Stimulated activated CD4-positive, alpha-beta T cell treated with anti-CD3 and anti-CD28 coated beads, Interleukin-4, amount 100 ng/mL, for 24 hours (primary cell): ENCODE data around the gene GATA2.

Source experiments
- DNase-seq: peaks from one replicate; pipeline ENCODE4 v3.0.0-alpha.2; 2020

The GATA2 gene

GRCh38 chr3:128471720-128472119 lies 21.3 kb downstream of the GATA2 start:
- DNase-seq: no peak

GRCh38 chr3:128471110-128471509 lies 21.9 kb downstream of the GATA2 start:
- DNase-seq: no peak

DNA sequence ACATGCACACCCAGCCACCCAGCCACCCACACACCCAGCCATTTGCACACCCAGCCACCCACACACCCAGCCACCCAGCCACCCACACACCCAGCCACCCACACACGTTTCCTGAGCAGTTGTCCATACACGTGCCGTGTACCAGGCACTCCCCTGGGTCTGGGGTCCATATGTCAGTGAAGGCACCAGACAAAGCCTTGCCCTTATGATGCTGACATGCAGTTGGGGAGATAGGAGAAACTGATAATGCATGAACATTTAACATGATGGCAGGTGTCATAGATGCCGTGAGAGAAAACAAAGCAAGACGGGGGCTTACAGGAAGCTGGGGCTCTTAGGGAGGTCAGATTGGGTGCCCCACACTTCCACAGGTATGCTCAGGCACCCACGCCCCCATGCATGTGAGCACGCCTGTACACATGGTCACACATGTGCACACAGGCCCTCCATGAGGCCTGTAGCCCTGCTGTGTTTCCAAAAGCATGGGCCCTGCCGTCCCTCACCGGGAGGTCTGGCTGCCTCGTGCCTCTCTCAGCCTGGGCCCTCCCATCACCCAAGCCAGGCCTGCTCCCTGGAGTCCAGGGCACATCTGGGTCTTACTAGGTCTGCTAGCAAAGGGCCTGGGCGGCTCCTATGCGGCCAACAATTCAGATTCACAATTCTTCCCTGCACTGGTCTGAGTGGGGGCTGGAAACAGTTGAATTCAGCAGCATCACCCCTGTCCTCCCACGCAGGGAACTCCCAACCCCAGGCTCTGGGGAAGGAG lies 22.7 kb downstream of the GATA2 start:
- no peak for DNase-seq

DNA sequence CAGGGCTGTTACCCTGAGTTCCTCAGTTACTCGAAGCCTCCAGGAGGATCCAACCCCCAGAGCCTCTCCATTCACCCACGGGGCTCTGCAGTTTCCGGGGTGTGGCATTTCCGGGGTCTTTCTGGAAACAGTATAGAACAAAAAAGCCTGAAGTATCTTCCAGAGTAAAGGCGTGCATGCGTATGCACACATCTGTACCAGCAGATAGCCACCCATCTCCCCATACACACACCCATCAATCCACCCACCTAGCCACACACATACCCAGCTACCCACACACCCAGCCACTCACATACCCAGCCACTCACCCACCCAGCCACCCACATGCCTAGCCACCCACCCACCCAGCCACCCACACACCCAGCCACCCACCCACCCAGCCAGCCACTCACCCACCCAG lies 23.4 kb downstream of the GATA2 start:
- no peak for DNase-seq

GRCh38 chr3:128468791-128469527 lies 24.0 kb downstream of the GATA2 start:
- DNase-seq: no peak

DNA sequence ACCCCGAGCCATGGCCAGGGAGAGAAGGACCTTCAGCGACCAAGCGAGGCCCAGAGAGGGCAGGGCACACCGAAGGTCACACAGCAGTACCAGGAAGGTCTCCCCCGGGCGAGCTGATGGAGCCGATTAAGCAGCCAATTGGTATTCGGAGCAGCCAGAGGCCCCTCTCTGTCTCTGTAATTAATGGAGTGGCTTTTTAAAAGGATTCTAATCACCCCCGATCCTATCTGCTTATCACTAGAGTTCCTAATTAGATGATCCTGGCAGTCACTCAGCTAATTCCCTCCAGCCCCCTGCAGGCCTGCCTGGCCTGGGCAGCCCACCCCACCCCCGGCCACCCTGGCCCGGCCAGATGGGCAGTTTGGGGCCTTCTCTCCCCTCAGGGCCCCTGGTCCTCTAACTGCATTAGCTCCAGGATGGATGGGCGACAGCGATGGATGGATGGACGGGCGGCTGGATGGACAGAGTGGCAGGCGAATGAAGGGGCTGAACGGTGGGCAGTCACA lies 24.7 kb downstream of the GATA2 start:
- DNase-seq: no peak

- DNase-seq: peak; percentile 39
Observed at GRCh38 chr3:128466840-128467541, 26.0 kb downstream of the GATA2 start, which contains the start of gene DNAJB8. TSS of gene DNAJB8 (minus strand) at chr3:128466890. CDS start at chr3:128463245, 3,645 bp downstream.

GRCh38 chr3:128464702-128465101 lies 28.3 kb downstream of the GATA2 start:
- no peak for DNase-seq

DNA sequence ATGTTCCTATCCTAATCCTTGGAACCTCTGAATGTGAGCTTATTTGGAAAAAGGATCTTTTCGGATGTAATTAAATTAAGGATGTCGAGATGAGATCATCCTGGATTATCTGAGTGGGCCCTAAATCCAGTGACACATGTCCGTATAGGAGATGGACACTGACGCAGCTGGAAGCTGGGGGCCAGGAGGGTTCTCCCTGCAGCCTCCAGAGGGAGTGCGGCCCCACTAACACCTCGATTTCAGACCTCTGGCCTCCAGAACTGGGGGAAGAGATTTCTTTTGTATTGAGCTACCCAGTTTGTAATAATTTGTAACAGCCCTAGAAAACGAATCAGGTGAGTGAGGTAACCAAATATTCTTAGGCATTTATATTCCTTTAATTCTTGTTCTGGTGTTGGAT lies 28.8 kb downstream of the GATA2 start:
- no peak for DNase-seq

DNA sequence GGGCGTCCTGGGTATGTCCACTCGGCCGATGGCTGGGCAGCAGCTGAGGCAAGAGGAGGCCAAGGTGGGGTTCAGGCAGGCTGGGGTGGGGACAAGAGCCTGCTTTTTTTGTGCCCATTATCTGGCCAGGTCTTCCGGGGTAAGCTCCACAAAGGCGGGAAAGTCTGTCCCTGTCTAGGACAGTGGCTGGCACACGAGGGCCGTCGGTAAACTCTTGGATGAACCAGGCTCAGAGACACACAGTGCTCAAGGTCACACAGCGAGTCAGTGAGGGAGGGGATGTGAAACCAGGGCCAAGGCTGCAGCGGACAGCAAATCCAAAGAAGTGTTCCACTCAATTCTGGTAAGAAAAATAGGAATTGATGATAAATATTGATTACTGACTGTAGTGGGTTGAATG lies 29.2 kb downstream of the GATA2 start:
- no peak for DNase-seq

DNA sequence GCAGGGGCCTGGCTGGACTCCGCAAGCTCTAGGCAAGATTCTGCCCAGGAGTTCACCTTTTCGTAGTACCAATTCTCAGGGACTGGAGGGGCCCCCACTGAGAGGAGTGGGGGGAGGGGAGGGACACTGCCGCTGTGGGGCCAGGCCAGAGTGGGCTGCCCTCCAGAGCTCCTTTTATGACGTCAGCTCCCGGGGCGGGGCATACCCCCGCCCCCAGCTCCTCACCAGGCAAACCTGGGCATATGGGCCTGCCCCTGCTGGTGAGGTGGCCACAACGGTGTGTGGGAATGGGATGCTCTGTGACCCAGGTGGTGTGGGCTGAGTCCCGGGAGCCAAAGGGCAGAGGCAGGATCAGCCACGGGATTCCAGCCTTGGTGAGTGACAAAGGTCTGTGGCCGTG lies 29.6 kb downstream of the GATA2 start:
- DNase-seq: no peak

GRCh38 chr3:128462931-128463330 lies 30.1 kb downstream of the GATA2 start:
- no peak for DNase-seq

DNA sequence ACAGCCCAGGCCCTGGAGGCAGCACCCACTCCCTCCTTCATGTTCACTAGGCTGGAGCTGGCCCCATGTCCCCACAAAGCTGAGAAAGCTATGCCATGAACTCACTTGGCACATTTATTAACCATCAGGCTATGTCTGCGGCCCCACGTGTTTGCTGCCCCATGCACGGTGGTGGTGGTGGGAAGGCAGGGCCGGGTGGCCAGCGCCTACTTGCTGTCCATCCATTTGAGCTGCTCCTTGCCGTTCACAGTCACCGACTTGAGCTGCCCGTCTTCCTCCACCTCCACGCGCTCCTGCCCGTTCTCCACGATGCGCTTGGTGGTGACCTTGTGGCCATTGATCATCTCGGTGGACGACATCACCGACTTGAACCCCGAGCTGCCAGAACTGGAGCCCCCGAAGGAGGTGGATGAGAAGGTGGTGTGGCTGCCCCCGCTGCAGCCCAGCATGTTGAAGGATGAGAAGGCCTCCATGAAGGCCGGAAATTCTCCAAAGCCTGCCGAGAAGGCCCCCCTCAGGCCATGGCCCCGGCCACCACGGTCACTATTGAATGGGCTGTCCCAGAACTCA lies 30.6 kb downstream of the GATA2 start:
- no peak for DNase-seq

DNA sequence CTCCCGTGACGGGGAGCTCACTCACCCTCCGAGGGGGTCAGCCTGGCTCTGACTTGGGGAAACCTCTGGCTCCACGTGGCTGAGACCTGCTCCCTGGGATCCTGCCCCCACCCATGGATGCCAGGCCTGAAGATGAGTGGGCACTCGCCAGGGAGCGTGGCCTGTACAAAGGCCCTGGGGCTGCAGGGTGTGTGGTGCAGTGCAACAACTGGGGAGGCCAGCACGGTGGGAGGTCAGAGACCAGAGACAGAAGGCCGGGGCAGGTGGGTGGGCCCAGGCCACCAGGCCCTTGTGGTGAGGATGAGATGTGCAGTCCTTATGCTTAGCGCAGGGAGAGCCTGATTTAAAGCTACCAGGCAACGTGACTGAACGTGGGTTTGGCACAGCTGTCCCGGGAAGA lies 31.3 kb downstream of the GATA2 start:
- no peak for DNase-seq

- no peak for DNase-seq
Observed at GRCh38 chr3:128459461-128459820, 33.6 kb downstream of the GATA2 start.

DNA sequence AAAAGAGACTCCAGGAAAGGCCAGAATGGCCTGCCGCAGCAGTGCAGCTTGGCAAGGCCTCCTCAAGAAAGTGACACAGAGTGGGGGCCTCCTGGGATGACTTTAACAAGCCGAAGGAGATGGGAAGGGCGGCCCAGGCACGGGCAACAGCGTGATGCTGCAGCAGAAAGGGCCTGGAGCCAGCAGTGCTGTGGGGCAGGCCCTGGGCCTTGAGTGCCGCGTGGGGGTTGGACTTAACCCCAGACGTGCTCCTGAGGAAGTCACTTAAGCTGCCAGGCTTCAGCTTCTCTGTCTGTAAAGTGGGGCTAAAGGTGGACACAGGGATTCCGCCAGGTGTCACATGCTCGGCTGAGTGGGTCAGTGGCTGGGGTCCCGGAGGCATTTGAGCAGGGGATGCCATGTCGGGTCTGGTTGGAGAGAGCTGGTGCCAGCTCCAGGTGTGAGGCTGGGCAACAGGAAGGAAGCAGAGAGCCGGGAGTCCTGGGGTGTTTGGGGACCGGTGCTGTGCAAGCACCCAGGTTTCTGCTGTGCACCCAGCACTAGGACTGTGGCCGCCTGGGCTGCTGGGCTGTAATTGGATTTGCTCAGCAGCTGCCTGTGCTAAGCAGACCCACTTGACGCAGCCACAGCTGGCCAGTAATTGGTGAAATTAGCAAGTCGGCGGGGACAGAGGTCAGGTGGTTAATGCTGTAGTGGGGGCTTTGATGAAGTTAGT lies 34.1 kb downstream of the GATA2 start:
- DNase-seq: no peak

- DNase-seq: no peak
Observed at GRCh38 chr3:128457937-128458336, 35.1 kb downstream of the GATA2 start.

DNA sequence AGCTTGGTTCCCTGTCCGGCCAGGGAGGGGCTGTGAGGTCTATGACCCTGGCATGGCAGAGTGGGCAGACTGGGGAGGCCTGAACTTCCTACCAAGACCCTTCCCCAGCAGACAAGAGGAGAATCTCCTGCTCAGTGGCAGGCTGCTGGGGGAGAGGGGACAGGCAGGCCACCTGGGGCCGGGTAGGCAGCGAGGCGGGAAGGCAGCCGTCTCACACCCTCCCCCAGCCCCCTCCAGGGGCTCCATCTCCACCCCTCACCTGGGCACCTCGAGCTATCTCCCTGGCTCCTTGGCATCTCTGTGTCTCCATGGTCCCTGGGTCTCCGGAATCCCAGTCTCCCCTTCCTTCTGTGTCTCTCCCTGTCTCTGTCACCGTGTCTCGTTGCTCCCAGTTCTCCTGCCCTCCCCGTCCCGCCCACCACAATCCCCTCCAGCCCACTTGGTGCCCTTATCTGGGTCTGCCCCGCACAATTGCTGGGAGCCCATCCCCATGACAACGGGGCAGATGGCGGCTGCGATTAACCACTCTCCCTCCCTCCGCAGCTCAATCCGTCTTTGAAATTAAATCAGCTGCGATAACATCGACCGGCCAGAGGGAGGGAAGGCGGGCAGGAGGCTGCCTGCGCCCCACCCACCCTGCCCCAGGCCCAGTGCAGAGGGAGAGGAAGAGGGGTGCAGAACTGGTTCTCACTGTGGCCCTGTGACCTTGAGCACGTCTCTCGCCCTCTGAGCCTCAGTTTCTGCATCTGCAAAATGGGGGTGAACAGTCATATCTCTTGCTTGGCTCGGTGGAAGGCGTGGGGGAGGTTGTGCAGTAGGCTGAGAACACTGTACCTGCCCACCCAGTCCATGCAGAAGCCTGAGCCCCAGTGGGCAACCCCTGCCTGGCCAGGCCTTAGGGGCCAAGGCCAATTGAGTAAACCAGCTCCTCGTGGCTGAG lies 36.0 kb downstream of the GATA2 start:
- no peak for DNase-seq

GRCh38 chr3:128455786-128456748 lies 36.9 kb downstream of the GATA2 start:
- DNase-seq: no peak

- DNase-seq: no peak
Observed at GRCh38 chr3:128455116-128455515, 37.9 kb downstream of the GATA2 start.
